SU-DHL-6 (cell line): ENCODE measurements around the gene PET117.

Source experiments
- EZH2phosphoT487 ChIP-seq: fragments of 200-600 bp; sonication (generic), shearing (Covaris generic); conservative IDR thresholded peaks from 2 replicates; pipeline ENCODE4 v1.6.1; 2018; ENCODE audit warnings: mild to moderate bottlenecking, antibody characterized with exemption, low read length, moderate library complexity, mixed read lengths
- TF ChIP-seq, protein P1 (sequence below): fragments of 200-600 bp; sonication (generic); IDR thresholded peaks from one replicate; pipeline ENCODE4 v1.5.1; 2017; ENCODE audit warnings: antibody characterized with exemption, mild to moderate bottlenecking, low read length, moderate library complexity; ENCODE audit not compliant: insufficient read depth, poor library complexity, severe bottlenecking

DNA sequence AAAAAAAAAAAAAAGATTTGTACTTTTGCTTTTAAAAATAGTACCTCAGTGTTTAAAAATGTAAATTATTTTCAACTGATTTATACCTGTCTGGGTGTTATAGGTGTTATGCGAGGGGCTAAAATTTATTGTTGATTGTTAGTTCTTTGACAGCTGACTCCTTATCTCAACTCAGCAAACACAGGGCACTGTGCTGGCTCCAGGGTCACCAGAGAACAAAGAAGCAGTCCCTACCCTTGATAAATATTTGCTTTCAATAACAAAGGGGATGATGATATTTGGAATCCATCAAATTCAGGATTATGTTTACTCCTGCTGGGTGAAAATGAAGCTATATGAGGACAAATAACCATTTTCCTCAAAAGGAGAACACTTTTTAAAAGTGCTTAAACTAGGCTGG lies 34.2 kb upstream of the PET117 start:
- no peak for TF ChIP-seq EZH2phosphoT487
- TF ChIP-seq, protein P1, sequence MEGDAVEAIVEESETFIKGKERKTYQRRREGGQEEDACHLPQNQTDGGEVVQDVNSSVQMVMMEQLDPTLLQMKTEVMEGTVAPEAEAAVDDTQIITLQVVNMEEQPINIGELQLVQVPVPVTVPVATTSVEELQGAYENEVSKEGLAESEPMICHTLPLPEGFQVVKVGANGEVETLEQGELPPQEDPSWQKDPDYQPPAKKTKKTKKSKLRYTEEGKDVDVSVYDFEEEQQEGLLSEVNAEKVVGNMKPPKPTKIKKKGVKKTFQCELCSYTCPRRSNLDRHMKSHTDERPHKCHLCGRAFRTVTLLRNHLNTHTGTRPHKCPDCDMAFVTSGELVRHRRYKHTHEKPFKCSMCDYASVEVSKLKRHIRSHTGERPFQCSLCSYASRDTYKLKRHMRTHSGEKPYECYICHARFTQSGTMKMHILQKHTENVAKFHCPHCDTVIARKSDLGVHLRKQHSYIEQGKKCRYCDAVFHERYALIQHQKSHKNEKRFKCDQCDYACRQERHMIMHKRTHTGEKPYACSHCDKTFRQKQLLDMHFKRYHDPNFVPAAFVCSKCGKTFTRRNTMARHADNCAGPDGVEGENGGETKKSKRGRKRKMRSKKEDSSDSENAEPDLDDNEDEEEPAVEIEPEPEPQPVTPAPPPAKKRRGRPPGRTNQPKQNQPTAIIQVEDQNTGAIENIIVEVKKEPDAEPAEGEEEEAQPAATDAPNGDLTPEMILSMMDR: no peak
